Sciatic nerve (tissue), 2 donors: ENCODE data around the gene SOCS1. TPM values are rescaled to one million over a fixed set of nuclear protein-coding genes. Genes with fewer than 3 reads are reported as not detected.

Source experiments
- ATAC-seq: fragments of 200-7000 bp; cut with Tn5 transposase; one replicate; pipeline ENCODE4 v1.9.1; 2020; ENCODE audit warnings: mild to moderate bottlenecking, moderate library complexity
- DNase-seq: peaks from one replicate; pipeline ENCODE4 v3.0.0-alpha.2; 2020; ENCODE audit warnings: low spot score
- intact Hi-C: fragments of 100-400 bp; cut with DNase I; formaldehyde crosslinking; loops from one replicate; pipeline ENCODE4 v1.14.2; 2022
- total RNA-seq: library from RNA; stranded (reverse); fragmentation: NEBNext Ultra II Directional; extraction: Animal tissue kit (Norgen Biotek cat#: 25700); gene quantifications from one replicate; pipeline ENCODE4 v1.2.1, GENCODE V29; 2021
- donor health status: DM: no; HTN: no; CAD: no.
- donor health status: DM: no; HTN: no; CAD: no.

The SOCS1 gene
- total RNA-seq, 1 donor from 2014 or later: 4.3 TPM

DNA sequence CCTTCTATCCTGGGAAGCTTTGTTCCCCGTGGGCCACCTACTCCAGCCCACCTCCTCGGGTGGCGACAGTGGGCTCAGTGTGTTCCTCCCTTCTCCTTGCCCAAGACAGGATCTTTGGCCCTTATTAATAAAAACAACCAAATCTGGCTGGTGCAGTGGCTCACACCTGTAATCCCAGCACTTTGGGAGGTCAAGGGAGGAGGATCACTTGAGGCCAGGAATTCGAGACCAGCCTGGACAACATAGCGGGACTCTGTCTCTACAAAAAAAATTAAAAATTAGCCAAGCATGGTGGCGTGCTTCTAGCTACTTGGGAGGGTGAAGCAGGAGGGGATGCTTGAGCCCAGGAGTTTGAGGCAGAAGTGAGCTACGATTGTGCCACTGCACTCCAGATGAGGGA lies 42.2 kb downstream of the SOCS1 start:
- DNase-seq (no peak), ATAC-seq (no peak)
- intact Hi-C loops: no loop called here

DNA sequence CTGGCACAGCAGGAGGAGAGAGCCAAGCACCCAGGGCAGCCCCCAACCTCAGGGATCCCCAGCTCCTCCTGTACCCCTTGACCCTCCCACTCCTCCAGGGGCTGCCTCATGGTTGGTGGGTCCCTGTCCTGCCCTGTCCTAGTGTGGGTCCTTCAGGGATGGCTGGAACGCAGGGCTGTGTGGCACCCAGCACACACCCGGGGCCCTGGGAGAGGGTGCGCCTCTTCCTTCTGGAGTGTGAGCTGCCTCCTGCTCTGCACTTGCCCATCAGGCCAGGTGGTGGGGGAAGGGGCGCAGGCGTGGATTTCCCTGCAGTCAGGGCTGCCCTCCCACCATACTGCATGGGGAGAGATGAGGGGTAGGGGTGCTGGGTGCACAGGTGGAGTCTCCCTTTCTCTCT lies 42.6 kb downstream of the SOCS1 start:
- peak; percentile 32 for ATAC-seq
- intact Hi-C loops: no loop called here
- no peak for DNase-seq

DNA sequence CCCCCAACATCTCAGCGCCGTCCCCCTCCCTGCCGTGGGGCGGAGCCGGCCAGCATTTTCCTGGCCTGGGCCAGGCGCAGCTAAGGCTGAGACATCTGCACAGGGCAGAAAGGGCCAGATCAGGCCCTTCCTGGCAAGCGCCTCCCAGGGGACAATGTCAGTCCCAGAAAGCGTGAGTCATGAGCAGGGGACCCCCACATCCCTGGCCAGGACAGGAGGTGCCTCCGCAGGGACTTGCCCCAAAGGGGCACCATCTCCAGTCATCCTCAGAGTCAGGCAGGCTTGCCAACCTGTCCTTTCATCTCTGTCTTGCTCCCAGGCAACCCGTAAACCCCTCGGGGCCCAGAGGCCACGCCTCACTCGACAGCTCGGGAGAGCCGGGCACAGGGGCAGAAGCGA lies 43.2 kb downstream of the SOCS1 start:
- peak; percentile 32 for ATAC-seq
- intact Hi-C loops: no loop called here

DNA sequence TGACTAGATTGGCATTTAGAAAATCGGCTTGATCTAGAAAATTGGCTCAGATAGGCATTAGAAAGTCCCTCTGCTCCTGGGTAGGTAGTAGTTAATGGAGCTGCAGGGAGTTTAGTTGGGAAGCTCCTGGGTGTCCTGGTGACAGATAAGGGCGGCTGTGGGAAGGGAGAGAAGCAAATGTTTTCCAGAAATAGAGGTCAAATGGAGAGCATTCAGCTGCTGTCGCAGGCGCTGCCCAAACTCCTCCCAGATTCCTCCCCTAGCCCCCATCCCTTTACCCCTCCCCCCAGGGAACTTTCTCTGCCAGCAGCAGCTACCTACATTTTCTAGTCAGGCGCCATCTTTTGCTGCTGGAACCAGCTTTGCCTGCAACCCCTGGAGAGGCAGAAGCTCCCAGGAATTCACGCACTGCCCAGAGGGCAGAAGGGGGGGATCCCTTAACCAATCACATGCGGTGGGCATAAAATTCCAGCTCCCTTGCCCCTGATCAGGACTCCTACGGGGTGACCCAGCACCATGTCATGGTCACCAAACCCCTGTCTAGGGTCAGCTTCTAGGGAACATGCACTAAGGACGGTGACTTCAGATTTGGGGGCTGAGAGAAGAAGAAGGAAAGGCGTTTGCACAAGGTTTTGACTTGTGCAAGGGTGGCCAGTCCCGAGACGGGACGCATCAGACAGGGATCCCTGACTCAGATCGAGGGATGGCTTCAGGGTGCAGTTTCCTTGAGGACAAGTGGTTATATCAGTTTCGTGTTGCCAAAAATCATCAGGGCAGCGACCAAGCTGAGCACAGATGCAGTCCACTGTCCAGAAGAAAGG lies 43.8 kb downstream of the SOCS1 start:
- intact Hi-C loops: no loop called here
- DNase-seq (no peak), ATAC-seq (peak; percentile 25)

More for the DNA sequence above, 43.2 kb downstream of the SOCS1 start:
- DNase-seq: no peak

DNA sequence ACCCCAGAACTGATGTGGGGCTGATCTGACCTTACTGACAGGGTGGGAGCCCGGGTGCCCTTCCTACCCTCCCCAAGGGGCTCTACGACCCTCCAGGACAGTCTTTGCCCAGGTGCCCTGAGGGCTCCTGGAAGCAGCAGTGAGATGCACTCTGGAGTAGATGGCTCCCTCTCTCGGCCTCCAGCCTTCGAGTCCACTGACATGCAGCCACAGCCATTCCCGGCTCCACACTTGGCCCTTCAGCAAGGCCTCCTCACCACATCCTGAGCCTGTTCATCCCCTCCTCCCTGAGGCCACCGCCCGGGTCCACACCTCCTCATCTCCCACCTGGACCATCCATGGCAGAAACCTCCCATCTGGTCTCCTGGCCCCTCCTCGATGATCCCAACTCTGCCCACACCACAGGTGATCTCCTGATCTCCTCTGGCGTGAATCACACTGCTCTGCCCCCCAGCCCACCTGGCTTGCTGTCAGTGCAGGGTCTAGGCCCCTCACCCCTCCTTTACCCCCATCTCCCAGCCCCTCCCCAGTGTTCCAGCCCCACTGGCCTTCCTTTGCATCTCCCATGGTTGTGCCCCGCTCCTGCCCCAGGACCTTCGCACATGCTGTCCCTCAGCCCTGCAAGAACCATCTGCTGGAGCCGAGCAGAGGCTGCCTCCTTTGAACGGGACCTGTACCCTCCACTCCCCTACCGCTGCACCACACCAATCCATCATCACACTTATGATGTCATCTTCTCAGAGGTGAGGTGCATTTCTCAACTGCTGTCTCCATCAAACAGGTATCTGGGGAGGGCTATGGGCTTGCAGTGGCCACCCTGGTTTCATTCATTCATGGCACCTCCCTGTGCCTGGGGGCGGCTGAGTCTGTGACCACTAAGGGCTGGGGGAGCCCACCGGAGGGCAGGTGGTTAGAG lies 44.7 kb downstream of the SOCS1 start:
- ATAC-seq: no peak
- intact Hi-C loops: no loop called here
- DNase-seq: no peak

DNA sequence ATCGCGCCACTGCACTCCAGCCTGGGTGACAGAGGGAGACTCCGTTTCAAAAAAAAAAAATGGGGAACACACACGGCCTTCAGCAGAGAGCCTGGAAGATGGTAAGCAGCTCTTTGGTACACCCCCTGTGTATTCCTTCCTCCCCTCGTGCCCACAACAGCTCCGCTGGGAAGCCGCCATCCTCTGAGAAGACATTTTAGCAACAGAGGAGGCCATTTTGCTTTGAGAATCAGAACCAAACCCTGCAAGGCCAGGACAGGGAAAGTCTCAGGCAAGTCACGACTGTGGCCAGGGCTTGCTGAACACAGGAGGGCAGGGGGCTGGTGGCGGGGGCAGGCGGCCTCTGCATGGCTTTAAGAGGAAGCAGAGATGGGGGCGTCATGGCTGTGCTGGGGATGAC lies 45.7 kb downstream of the SOCS1 start:
- intact Hi-C loops: no loop called here
- ATAC-seq (no peak), DNase-seq (no peak)

DNA sequence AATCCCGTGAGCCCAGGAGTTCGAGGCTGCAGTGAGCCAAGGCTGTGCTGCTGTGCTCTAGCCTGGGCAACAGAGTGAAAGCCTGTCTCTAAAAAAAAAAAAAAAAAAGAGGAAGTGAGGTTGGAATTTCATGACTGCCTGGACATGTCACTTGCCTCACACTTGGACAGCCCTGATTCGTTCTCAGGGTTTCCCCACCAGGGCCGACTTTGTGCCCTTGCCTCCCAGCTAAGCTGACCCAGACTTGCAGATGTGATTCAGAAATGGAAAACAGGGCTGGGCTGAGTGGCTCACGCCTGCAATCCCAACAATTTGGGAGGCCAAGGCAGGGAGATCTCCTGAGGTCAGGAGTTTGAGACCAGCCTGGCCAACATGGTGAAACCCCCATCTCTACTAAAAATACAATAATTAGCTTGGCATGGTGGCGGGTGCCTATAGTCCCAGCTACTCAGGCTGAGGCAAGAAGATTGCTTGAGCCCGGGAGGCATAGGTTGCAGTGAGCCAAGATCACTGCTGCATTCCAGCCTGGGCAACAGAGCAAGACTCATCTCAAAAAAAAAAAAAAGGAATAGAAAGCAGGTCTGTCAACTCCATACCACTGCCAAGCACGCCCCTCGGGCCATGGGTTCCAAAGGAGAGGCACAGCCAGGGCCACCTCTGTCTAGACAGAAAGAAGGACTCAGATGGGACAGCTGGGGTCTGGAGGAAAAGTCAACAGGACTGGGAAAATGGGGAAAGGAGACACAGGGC lies 46.9 kb downstream of the SOCS1 start:
- DNase-seq: no peak
- intact Hi-C loops: no loop called here
- ATAC-seq: no peak

DNA sequence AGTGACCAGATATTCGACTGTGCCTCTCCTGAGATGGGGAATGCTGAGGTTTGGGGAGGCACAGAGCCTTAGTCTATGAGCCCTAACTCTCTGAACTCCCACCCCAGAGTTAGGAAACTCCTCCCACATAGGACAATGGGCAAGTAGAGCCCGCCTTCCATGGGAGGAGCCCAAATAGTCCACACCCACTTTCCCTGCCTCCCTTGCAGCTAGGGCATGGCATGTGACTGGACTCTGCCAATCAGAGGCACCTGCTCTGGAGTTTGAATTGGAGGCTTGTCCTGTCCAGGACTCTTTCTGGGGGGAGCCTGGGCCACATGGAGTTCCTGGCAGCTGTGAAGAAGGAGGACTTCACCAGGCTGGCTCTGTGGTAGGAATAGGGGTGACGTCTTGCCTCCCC lies 48.4 kb downstream of the SOCS1 start:
- ATAC-seq: no peak
- no peak for DNase-seq
- intact Hi-C loops: no loop called here

DNA sequence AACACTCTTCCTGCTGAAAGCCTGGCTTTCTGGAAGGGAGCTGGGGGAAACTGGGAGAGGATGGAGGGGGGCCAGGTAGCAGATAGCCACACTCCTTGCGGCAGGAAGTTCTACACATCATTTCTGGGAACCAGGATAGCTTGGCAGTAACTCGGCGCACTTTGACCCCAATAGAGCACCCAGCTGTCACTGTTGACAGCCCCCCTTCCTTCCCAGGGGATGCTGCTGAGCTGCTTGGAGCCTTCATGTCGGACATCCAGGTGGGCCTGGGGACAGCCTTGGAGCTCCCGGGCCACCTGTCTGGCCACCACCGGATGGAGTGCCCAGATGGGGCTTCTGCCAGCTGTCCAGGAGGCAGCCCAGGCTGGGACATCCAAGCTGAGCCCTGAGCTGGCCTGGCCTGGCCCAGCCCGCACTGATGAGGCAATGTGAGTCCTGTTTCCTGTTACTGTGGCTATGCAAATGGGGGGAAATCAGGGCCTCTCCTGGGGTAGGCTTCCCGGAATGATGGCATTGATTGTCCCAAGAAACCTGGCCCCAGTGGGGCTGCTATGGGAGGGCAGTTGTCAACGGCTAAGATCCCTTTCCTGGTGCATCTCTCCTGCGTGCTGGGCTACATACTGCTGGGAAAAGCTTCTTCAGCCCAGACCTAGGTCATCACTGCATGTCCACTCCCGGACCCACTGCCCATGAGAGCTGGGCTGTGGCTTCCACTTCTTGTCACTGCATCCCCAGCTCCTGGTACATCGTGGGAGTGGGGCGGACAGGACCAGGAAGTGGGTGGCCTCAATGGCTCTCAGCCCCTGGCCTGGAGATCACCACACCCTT lies 50.0 kb downstream of the SOCS1 start:
- ATAC-seq: peak; percentile 55
- intact Hi-C loops: no loop called here
- DNase-seq: no peak

DNA sequence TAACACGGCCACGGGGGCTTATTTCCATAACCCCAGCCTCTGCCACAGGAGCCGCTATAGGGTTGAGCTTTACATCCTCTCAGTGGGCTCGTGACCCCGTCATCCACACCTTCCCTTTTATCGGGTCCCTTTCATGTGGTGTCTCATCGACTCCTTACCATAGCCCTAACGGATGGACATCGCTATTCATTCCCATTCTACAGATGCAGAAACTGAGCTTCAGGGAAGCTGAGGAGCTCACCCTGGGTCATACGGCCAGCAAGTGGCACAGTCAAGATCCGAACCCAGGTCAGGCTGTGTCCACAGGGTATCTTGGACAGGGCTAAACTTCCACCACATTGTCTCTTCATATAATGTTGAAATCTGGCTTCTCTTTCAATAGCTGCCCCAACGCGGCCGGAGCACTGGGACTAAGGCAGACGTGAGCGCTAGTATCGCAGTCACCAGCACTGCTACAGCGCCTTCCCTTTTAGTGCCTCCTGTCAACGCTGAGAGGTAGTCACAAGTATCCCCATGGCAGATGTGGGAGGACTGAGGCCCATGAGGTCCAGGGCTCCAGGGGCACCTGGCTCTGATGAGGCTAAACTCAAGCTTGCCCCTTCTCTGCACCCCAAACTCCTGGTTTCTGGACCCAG lies 50.8 kb downstream of the SOCS1 start:
- DNase-seq (no peak), ATAC-seq (peak; percentile 8)
- intact Hi-C loops: no loop called here

DNA sequence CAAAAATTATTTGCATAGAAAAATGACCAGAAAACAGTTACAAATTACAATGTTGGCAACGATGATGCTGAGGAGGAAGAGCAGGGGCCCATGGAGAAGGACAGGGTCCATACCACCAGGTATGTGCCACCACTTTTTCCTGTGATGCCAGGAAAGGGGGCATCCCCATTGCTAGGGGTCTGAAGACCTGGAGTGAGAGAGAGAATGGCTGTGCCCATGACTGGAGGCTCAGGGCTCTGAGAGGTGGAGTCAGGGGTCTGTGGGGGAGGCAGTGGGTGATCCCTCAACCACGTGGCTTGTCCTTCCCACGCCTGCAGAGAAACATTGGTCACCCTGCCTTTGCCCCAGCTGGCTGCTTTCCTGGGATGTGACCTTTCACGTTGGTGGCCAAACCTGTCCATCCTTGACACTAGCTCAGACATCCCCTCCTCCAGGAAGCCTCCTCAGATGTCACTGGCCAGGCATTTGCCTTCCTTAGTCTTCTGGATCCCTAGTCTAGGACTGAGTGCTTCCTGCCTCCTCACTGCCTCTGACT lies 51.4 kb downstream of the SOCS1 start:
- no peak for DNase-seq
- no peak for ATAC-seq
- intact Hi-C loops: no loop called here

Other genes with a start within 250 kb of the SOCS1 start
- gene TNP2, start 13.1 kb upstream of the SOCS1 start, total RNA-seq: not detected
- gene PRM3, start 17.4 kb upstream of the SOCS1 start, total RNA-seq: not detected
- not detected for gene PRM2, start 20.3 kb upstream of the SOCS1 start, total RNA-seq
- not detected for gene PRM1, start 25.1 kb upstream of the SOCS1 start, total RNA-seq
- gene RMI2, start 89.3 kb upstream of the SOCS1 start, total RNA-seq: 1.5 TPM